Measurements from ENCODE around the gene SAP25. TPM values are rescaled to one million over a fixed set of nuclear protein-coding genes. Genes with fewer than 3 reads are reported as not detected.

SAP25 gene
- total RNA-seq, 2 donors from 2014 or later: 5.8 to 6.3 TPM

- Histone ChIP-seq H3K9ac (ENCODE audit: extremely low read depth, low read length, poor library complexity, severe bottlenecking) (peak within 1 kb of the TSS; percentile 87), H3K27ac (ENCODE audit: low read depth, low read length) (peak within 1 kb of the TSS; percentile 87), H3K27me3 (ENCODE audit: control insufficient read depth, insufficient read depth, low read length, poor library complexity, severe bottlenecking) (no peaks in the 10 kb centered on the region), H3K36me3 (ENCODE audit: control insufficient read depth, insufficient read depth, low read length) (peaks cover 21% of the 10 kb centered on the region), H3K4me3 (ENCODE audit: low read length) (peak within 1 kb of the TSS; percentile 94), H3K4me1 (ENCODE audit: control insufficient read depth, insufficient read depth, low read length) (peaks cover 9% of the 10 kb centered on the region), H3K9me3 (ENCODE audit: control insufficient read depth, low read length) (no peaks in the 10 kb centered on the region)
- DNase-seq: peak; percentile 89
- WGBS, 2 experiments (ENCODE audit: insufficient coverage in 1 of 2, insufficient read length in 1 of 2): 0 to 3% methylated on average over 6 to 61 of the region's 61 CpGs
- H3K4me1 Mint-ChIP-seq: peaks cover 39% of the 10 kb centered on the region
- H3K36me3 Mint-ChIP-seq (ENCODE audit: low read depth): peaks cover 6% of the 10 kb centered on the region
- TF ChIP-seq CTCF (conservative IDR thresholded peaks at IDR 0.05): no peak
- H3K9me3 Mint-ChIP-seq: no peaks in the 10 kb centered on the region
- peaks cover 10% of the 10 kb centered on the region for H3K27me3 Mint-ChIP-seq (ENCODE audit: insufficient read depth)
- peak within 1 kb of the TSS; percentile 89 for H3K4me3 Mint-ChIP-seq
- H3K27ac Mint-ChIP-seq: peak within 1 kb of the TSS; percentile 96
Measured at GRCh38 chr7:100585511-100586265, 12.0 kb upstream of the SAP25 start, which contains the start of gene LRCH4. TSS of gene LRCH4 (minus strand) at chr7:100586129. CDS start at chr7:100586100, 29 bp downstream.

GRCh38 chr7:100584683-100585510, 11.2 kb upstream of the SAP25 start:
- peaks cover 9% of the 10 kb centered on the region for H3K4me1 ChIP-seq (ENCODE audit: control insufficient read depth, insufficient read depth, low read length)
- Mint-ChIP-seq H3K9me3 (no peaks in the 10 kb centered on the region), H3K36me3 (ENCODE audit: low read depth) (peaks cover 6% of the 10 kb centered on the region), H3K4me3 (peak overlapping the region; percentile 89), H3K27ac (peak overlapping the region; percentile 96), H3K27me3 (ENCODE audit: insufficient read depth) (peaks cover 2% of the 10 kb centered on the region), H3K4me1 (peaks cover 32% of the 10 kb centered on the region)
- peak overlapping the region; percentile 87 for H3K9ac ChIP-seq (ENCODE audit: extremely low read depth, low read length, poor library complexity, severe bottlenecking)
- peak; percentile 91 for DNase-seq
- no peak for TF ChIP-seq CTCF (conservative IDR thresholded peaks at IDR 0.05)
- 4 to 14% methylated on average over 4 to 20 of the region's 20 CpGs for WGBS, 2 experiments (ENCODE audit: insufficient coverage in 1 of 2, insufficient read length in 1 of 2)
- H3K9me3 ChIP-seq (ENCODE audit: control insufficient read depth, low read length): no peaks in the 10 kb centered on the region
- H3K27ac ChIP-seq (ENCODE audit: low read depth, low read length): peak overlapping the region; percentile 87
- H3K4me3 ChIP-seq (ENCODE audit: low read length): peak overlapping the region; percentile 94
- peaks cover 29% of the 10 kb centered on the region for H3K36me3 ChIP-seq (ENCODE audit: control insufficient read depth, insufficient read depth, low read length)
- no peaks in the 10 kb centered on the region for H3K27me3 ChIP-seq (ENCODE audit: control insufficient read depth, insufficient read depth, low read length, poor library complexity, severe bottlenecking)

- Mint-ChIP-seq H3K27me3 (ENCODE audit: insufficient read depth) (no peaks in the 10 kb centered on the region), H3K4me3 (peak overlapping the region; percentile 89), H3K9me3 (no peaks in the 10 kb centered on the region), H3K4me1 (peaks cover 25% of the 10 kb centered on the region), H3K36me3 (ENCODE audit: low read depth) (peaks cover 6% of the 10 kb centered on the region), H3K27ac (peak overlapping the region; percentile 96)
- peak; percentile 50 for DNase-seq
- peak overlapping the region; percentile 94 for H3K4me3 ChIP-seq (ENCODE audit: low read length)
- peaks cover 9% of the 10 kb centered on the region for H3K4me1 ChIP-seq (ENCODE audit: control insufficient read depth, insufficient read depth, low read length)
- TF ChIP-seq CTCF (conservative IDR thresholded peaks at IDR 0.05): no peak
- peaks cover 34% of the 10 kb centered on the region for H3K36me3 ChIP-seq (ENCODE audit: control insufficient read depth, insufficient read depth, low read length)
- H3K27me3 ChIP-seq (ENCODE audit: control insufficient read depth, insufficient read depth, low read length, poor library complexity, severe bottlenecking): no peaks in the 10 kb centered on the region
- no peak overlapping the region for H3K27ac ChIP-seq (ENCODE audit: low read depth, low read length)
- peak overlapping the region; percentile 87 for H3K9ac ChIP-seq (ENCODE audit: extremely low read depth, low read length, poor library complexity, severe bottlenecking)
- H3K9me3 ChIP-seq (ENCODE audit: control insufficient read depth, low read length): no peaks in the 10 kb centered on the region
- WGBS, 2 experiments (ENCODE audit: insufficient coverage in 1 of 2, insufficient read length in 1 of 2): 56 to 77% methylated on average over 6 to 14 of the region's 15 CpGs
Measured at GRCh38 chr7:100584054-100584682, 10.5 kb upstream of the SAP25 start.

All from endodermal cell (in vitro differentiated cells).